NAMALWA (cell line): ENCODE measurements around the gene UNC45A.
"Not testable (repeated sequence)": the region's sequence is repeated elsewhere in the genome, so short reads cannot be mapped to it uniquely, and the experiment has no call there.

ENCODE experiments used
- DNase-seq: peaks from one replicate; pipeline ENCODE4 v3.0.0-alpha.2; 2015; ENCODE audit warnings: low spot score

The UNC45A gene

GRCh38 chr15:90918034-90918788, 16.9 kb upstream of the UNC45A start:
- DNase-seq = no peak

GRCh38 chr15:90918835-90919234, 16.2 kb upstream of the UNC45A start:
- no peak for DNase-seq

DNA sequence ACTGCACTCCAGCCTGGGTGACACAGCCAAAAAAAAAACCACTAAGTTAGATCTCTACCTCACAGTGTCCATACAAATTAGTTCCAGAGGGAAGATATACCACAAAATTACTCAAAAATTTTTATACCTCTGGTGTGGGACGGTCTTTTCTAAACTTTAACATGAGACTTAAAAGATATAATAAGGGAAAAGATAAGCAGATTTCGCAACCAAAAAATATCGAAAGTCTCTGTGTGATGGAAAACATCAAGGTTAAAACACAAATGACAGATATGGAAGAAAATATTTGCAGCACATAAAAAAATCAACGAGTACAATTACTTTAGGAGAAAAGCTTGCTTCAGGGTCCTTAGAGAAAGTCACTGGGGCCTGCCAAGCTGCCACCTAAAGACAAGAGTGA, 13.2 kb upstream of the UNC45A start:
- no peak for DNase-seq

DNA sequence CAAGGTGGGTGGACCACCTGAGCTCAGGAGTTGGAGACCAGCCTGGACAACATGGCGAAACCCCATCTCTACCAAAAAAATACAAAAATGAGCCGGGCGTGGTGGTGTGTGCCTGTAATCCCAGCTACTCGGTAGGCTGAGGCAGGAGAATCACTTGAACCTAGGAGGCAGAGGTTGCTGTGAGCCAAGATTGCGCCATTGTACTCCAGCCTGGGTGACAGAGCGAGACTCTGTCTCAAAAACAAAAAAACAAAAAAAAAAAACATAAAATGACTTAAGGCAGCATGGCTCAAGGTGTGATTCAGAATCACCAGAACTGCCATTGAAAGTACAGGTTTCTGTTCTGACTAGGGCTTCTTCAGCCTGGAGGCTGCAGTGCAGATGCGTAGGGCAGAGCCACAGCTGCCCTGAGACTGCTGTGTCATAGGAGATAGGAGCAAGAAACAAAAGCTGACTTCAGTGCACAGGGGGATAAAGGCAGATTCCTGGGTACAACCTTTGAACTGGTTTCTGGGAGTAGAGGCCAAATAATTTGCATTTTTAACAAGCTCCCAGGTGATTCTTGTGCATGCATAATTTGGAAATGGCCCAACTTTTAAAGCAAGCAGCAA, 12.3 kb upstream of the UNC45A start:
- DNase-seq = not testable (repeated sequence)

DNA sequence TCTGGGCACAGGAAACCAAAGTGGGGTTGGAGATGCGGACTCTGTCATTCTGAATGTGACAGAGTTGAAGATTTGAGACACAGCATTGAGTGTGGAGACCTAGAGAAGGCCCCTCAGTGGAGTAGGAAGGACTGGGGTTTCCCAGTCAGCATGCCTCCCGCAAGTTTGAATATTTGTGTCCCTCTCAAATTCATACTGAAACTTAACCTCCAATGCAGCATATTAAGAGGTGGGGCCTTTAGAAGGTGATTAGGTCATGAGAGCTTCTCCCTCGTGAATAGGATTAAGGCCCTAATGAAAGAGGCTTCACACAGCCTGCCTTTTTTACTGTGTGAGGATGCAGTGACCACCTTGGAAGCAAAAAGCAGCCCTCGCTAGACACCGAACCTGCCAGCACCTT, 10.7 kb upstream of the UNC45A start:
- DNase-seq = no peak

DNA sequence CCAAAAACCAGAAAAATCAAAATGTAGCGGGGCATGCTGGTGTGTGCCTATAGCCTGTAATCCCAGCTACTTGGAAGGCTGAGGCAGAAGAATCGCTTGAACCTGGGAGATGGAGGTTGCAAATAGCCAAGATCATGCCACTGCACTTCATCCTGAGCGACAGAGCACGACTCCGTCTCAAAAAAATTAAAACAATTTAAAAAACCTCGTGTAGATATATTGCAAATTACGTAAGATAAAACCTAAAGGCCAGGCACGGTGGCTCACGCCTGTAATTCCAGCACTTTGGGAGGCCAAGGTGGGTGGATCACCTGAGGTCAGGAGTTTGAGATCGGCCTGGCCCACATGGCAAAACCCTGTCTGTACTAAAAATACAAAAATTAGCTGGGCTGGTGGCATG, 8.3 kb upstream of the UNC45A start:
- DNase-seq = not testable (repeated sequence)

GRCh38 chr15:90928106-90928505, 7.0 kb upstream of the UNC45A start:
- not testable (repeated sequence) for DNase-seq

DNA sequence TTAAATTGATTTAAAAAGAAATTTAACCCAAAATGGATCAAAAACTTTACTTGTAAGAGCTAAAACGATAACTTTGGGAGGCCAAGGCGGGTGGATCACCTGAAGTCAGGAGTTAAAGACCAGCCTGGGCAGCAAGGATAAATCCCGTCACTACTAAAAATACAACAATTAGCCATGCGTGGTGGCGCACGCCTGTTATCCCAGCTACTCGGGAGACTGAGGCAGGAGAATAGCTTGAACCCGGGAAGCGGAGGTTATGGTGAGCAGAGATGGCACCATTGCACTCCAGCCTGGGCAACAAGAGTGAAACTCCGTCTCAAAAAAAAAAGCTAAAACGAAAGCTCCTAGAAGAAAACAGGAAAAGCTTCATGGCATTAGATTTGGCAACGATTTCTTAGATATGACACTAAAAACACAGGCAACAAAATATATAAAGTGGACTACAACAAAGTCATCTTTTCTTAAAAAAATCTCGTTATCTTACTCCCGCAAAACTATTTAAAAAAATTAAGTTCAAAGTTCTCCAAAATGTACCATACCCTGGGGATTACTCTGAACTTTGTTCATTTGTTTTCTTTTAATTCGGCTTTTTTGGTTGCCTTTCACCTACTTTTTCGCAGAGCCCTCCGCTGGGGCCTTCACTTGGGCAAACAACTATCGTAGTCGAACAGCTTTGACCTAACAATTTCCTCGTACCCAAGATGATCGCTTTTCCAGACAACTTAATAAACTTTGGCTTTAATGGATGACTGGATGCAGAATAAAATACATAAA, 5.7 kb upstream of the UNC45A start:
- DNase-seq = no peak

DNA sequence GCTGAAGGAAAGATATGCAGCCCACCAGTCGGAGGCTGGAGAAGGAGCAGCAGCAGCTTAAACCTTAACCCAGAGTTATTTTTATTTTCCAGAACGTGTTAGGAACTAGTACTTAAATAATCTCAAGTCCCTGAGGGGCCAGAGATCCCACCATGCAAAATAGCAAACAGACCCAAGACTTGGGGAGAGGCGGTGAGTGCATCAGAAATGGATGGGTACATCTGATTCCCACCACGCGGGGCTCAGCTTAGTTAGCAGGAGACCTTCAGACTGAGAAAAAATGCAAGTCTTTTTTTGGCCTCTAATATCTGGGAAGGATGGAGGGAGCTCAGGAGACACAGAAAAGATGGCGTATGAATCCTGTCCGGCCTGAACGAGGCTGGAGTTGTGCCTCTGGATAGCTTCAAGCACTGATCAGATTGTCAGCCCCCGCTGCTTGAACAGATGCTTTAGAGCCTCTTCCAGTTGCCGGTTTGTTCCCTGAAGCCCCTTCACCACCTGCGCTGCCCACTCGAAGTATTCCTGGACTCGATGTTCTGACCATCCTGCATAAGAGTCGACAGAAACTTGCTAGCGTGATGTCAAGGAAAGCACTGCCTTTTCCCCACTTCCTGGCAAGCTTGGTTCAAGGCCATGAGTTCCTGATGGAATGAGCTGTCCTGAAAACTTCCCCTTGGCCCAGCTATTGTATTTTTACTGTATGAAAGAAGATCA, 4.1 kb upstream of the UNC45A start:
- DNase-seq = no peak

GRCh38 chr15:90931575-90931827, 3.6 kb upstream of the UNC45A start:
- DNase-seq = no peak

- DNase-seq = peak; percentile 97
Observed at GRCh38 chr15:90931828-90932659, 3.0 kb upstream of the UNC45A start, which contains the start of gene HDDC3. HDDC3 (minus strand) TSS chr15:90932549; CDS start chr15:90932540, 9 bp downstream.

GRCh38 chr15:90932660-90932991, 2.5 kb upstream of the UNC45A start:
- DNase-seq = no peak

GRCh38 chr15:90933301-90933700, 1.8 kb upstream of the UNC45A start:
- DNase-seq = no peak

- DNase-seq = peak; percentile 93
Observed at GRCh38 chr15:90934256-90934948, 683 bp upstream of the UNC45A start.

DNA sequence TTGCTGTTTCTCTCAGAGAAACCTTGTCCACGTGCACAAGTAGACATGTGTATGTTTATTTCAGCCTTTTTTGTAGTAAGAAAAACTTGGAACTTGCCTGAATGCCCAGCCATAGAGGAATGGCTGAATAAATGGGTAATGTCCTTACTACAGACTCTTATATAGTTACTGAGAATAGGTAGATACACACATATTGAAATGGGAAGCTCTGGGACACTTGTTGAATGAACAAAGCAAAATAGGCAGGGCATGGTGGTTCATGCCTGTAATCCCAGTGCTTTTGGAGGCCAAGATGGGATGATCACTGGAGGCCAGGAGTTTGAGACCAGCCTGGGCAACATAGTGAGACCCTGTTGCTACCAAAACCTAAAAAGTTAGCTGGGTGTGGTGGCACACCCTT, 1.7 kb downstream of the UNC45A start:
- no peak for DNase-seq

GRCh38 chr15:90938261-90938660, 3.2 kb downstream of the UNC45A start:
- DNase-seq = no peak

DNA sequence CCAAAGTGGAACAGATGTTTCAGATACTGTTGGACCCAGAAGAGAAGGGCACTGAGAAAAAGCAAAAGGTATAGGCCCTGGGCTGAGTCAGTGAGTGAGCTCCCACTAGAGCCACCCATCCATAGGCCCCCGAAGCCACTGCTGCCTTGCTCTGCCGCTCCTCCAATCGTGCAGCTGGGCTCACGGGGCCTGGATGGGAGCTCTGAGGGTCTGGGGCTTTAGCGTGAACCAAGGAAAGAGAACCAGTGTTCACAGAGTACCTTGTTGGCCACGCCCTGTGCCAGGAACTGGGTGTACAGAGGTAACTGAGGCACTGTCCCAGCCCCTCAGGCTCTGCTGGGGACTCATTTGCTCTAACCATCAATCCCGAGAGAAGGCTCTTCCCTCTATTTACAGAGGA, 4.7 kb downstream of the UNC45A start:
- DNase-seq = no peak

GRCh38 chr15:90941038-90941437, 6.0 kb downstream of the UNC45A start:
- no peak for DNase-seq

- no peak for DNase-seq
Observed at GRCh38 chr15:90942354-90943120, 7.5 kb downstream of the UNC45A start.

DNA sequence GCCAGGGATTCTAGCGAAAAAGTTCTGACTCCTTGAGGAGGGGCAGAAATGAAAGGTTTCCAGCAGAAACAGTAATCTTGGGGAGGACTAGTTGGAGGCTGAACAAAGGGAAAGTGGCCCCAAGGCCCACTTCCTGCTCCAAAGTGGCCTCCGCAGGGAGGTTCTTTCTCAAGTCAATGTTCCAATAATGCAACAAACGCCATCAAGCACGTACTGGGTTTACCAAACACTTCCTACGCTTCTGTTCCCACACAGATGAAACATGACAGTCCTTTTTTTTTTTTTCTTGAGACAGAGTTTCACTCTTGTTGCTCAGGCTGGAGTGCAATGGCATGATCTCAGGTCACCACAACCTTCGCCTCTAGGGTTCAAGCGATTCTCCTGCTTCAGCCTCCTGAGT, 10.0 kb downstream of the UNC45A start:
- DNase-seq = no peak
